ENCODE data around the gene SYF2. TPM values are rescaled to one million over a fixed set of nuclear protein-coding genes. Genes with fewer than 3 reads are reported as not detected.

SYF2 gene
- total and polyA plus RNA-seq, 2 of the 13 experiments (the other 11 are each of a cell fraction or from before 2014, with no cell fraction given): 17.8 to 34.1 TPM

DNA sequence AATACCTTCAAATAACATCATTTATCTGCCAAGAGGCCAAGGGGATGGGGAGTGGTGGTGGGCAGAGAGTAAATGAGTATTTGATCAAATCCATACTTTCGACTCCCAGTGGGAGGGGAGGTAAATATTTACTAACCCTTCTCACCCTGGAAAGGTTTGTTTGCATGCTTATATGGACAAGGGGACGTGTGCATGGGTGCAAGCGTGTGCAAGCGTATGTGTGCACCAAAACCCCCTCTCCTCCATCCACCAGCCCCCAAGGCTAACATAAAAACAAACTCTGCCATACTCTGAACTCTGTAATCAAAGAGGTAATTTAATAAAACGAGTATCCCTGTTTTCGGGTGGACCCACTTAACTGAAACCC lies 58.0 kb downstream of the SYF2 start (continued):
- TF ChIP-seq, protein P1, sequence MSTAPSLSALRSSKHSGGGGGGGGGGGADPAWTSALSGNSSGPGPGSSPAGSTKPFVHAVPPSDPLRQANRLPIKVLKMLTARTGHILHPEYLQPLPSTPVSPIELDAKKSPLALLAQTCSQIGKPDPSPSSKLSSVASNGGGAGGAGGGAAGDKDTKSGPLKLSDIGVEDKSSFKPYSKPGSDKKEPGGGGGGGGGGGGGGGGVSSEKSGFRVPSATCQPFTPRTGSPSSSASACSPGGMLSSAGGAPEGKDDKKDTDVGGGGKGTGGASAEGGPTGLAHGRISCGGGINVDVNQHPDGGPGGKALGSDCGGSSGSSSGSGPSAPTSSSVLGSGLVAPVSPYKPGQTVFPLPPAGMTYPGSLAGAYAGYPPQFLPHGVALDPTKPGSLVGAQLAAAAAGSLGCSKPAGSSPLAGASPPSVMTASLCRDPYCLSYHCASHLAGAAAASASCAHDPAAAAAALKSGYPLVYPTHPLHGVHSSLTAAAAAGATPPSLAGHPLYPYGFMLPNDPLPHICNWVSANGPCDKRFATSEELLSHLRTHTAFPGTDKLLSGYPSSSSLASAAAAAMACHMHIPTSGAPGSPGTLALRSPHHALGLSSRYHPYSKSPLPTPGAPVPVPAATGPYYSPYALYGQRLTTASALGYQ (CRISPR knock-in tag; IDR thresholded peaks at IDR 0.05): 0 out of 2 replicates have a peak, but pooled peaks have one; percentile 37
- TF ChIP-seq SP4 (CRISPR knock-in tag; IDR thresholded peaks at IDR 0.05) (no peak), SOX5 (CRISPR knock-in tag; IDR thresholded peaks at IDR 0.05; ENCODE audit: borderline replicate concordance) (peak; percentile 78; the same call in 1 of the 2 replicates), TEAD2 (CRISPR knock-in tag; IDR thresholded peaks at IDR 0.05) (no peak), RFX1 (IDR thresholded peaks at IDR 0.05) (no peak), MIER3 (CRISPR knock-in tag; IDR thresholded peaks at IDR 0.05; ENCODE audit: borderline replicate concordance) (peak; percentile 52; the same call in 1 of the 2 replicates), SIX1 (CRISPR knock-in tag; IDR thresholded peaks at IDR 0.05; ENCODE audit: borderline replicate concordance) (peak; percentile 23; the same call in 1 of the 2 replicates), HOXD1 (CRISPR knock-in tag; IDR thresholded peaks at IDR 0.05) (peak; percentile 42; the same call in 1 of the 2 replicates), ISL2 (CRISPR knock-in tag; IDR thresholded peaks at IDR 0.05) (peak; percentile 85), HNF4A (CRISPR knock-in tag; IDR thresholded peaks at IDR 0.05) (peak; percentile 62; the same call in 1 of the 2 replicates), PPARG (CRISPR knock-in tag; conservative IDR thresholded peaks at IDR 0.05) (peak; percentile 63)
- TF ChIP-seq, protein P2, sequence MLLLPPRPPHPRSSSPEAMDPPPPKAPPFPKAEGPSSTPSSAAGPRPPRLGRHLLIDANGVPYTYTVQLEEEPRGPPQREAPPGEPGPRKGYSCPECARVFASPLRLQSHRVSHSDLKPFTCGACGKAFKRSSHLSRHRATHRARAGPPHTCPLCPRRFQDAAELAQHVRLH (CRISPR knock-in tag; IDR thresholded peaks at IDR 0.05; ENCODE audit: borderline replicate concordance, low read depth): no peak
- TF ChIP-seq, protein P3, sequence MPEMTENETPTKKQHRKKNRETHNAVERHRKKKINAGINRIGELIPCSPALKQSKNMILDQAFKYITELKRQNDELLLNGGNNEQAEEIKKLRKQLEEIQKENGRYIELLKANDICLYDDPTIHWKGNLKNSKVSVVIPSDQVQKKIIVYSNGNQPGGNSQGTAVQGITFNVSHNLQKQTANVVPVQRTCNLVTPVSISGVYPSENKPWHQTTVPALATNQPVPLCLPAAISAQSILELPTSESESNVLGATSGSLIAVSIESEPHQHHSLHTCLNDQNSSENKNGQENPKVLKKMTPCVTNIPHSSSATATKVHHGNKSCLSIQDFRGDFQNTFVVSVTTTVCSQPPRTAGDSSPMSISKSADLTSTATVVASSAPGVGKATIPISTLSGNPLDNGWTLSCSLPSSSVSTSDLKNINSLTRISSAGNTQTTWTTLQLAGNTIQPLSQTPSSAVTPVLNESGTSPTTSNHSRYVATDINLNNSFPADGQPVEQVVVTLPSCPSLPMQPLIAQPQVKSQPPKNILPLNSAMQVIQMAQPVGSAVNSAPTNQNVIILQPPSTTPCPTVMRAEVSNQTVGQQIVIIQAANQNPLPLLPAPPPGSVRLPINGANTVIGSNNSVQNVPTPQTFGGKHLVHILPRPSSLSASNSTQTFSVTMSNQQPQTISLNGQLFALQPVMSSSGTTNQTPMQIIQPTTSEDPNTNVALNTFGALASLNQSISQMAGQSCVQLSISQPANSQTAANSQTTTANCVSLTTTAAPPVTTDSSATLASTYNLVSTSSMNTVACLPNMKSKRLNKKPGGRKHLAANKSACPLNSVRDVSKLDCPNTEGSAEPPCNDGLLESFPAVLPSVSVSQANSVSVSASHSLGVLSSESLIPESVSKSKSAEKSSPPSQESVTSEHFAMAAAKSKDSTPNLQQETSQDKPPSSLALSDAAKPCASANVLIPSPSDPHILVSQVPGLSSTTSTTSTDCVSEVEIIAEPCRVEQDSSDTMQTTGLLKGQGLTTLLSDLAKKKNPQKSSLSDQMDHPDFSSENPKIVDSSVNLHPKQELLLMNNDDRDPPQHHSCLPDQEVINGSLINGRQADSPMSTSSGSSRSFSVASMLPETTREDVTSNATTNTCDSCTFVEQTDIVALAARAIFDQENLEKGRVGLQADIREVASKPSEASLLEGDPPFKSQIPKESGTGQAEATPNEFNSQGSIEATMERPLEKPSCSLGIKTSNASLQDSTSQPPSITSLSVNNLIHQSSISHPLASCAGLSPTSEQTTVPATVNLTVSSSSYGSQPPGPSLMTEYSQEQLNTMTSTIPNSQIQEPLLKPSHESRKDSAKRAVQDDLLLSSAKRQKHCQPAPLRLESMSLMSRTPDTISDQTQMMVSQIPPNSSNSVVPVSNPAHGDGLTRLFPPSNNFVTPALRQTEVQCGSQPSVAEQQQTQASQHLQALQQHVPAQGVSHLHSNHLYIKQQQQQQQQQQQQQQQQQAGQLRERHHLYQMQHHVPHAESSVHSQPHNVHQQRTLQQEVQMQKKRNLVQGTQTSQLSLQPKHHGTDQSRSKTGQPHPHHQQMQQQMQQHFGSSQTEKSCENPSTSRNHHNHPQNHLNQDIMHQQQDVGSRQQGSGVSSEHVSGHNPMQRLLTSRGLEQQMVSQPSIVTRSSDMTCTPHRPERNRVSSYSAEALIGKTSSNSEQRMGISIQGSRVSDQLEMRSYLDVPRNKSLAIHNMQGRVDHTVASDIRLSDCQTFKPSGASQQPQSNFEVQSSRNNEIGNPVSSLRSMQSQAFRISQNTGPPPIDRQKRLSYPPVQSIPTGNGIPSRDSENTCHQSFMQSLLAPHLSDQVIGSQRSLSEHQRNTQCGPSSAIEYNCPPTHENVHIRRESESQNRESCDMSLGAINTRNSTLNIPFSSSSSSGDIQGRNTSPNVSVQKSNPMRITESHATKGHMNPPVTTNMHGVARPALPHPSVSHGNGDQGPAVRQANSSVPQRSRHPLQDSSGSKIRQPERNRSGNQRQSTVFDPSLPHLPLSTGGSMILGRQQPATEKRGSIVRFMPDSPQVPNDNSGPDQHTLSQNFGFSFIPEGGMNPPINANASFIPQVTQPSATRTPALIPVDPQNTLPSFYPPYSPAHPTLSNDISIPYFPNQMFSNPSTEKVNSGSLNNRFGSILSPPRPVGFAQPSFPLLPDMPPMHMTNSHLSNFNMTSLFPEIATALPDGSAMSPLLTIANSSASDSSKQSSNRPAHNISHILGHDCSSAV (CRISPR knock-in tag; IDR thresholded peaks at IDR 0.05; ENCODE audit: borderline replicate concordance): no peak
- TF ChIP-seq, protein P4, sequence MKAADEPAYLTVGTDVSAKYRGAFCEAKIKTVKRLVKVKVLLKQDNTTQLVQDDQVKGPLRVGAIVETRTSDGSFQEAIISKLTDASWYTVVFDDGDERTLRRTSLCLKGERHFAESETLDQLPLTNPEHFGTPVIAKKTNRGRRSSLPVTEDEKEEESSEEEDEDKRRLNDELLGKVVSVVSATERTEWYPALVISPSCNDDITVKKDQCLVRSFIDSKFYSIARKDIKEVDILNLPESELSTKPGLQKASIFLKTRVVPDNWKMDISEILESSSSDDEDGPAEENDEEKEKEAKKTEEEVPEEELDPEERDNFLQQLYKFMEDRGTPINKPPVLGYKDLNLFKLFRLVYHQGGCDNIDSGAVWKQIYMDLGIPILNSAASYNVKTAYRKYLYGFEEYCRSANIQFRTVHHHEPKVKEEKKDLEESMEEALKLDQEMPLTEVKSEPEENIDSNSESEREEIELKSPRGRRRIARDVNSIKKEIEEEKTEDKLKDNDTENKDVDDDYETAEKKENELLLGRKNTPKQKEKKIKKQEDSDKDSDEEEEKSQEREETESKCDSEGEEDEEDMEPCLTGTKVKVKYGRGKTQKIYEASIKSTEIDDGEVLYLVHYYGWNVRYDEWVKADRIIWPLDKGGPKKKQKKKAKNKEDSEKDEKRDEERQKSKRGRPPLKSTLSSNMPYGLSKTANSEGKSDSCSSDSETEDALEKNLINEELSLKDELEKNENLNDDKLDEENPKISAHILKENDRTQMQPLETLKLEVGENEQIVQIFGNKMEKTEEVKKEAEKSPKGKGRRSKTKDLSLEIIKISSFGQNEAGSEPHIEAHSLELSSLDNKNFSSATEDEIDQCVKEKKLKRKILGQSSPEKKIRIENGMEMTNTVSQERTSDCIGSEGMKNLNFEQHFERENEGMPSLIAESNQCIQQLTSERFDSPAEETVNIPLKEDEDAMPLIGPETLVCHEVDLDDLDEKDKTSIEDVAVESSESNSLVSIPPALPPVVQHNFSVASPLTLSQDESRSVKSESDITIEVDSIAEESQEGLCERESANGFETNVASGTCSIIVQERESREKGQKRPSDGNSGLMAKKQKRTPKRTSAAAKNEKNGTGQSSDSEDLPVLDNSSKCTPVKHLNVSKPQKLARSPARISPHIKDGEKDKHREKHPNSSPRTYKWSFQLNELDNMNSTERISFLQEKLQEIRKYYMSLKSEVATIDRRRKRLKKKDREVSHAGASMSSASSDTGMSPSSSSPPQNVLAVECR (CRISPR knock-in tag; IDR thresholded peaks at IDR 0.05; ENCODE audit: borderline replicate concordance): peak; percentile 32; the same call in 1 of the 2 replicates

Measured in HepG2 (cell line).